Renal cortical epithelial cell (primary cell): ENCODE measurements around the gene TDP1. TPM values are rescaled to one million over a fixed set of nuclear protein-coding genes. Genes with fewer than 3 reads are reported as not detected.

ENCODE experiments used
- total RNA-seq: library from RNA; depleted of rRNA; stranded (reverse); fragments of >200 nt; gene quantifications from 2 replicates; pipeline ENCODE4 v1.2.3, GENCODE V29; 2014

TDP1 gene
- total RNA-seq, 1 donor from 2014 or later: 36.6 TPM

Other genes starting within 250 kb of the TDP1 start
- 5.0 and 13.9 TPM in 2 replicates for gene EFCAB11, start 1.2 kb upstream of the TDP1 start, total RNA-seq
- gene KCNK13, start 106.1 kb downstream of the TDP1 start, total RNA-seq: not detected in 2 replicates